ENCODE measurements around the gene PAX7. TPM values are rescaled to one million over a fixed set of nuclear protein-coding genes. Genes with fewer than 3 reads are reported as not detected.

PAX7 gene
- total and polyA plus RNA-seq, 2 donors (not counting 3 experiments of a cell fraction or from before 2014, with no cell fraction given): not detected

DNA sequence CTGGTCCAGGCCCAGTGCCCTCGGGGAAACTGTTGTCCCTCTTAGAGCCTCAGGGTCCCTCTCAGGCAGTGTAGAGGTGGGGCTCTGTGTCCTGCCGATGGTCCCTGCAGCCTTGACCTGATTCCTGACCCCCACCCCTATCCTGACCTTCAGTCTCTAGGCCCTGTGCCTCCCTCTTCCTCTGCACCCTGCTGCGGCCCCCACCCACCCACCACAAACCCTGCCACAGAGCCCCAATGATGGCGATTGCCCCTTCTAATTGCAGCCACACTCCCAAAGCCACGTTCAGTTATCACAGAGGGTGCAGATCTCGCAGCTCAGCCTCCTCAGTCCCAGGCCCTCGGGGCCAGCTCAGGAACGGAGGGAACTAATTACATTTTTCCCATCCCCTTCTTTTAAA, 99.7 kb downstream of the PAX7 start:
- H3K79me2 ChIP-seq (ENCODE audit: control insufficient read depth, insufficient read depth, low read length): no peaks in the 10 kb centered on the region
- DNase-seq (ENCODE audit: low read depth, low spot score): no peak
- ChIA-PET POLR2A (no interaction called here), CTCF (no interaction called here)
- no peak overlapping the region for H3K27ac ChIP-seq (ENCODE audit: insufficient read depth, low read depth, low read length)
- no peaks in the 10 kb centered on the region for H4K20me1 ChIP-seq (replicated peaks; ENCODE audit: control insufficient read depth, extremely low read depth, insufficient read depth, low read length)
- H3K27me3 ChIP-seq (ENCODE audit: control insufficient read depth in 2 of 2, insufficient read depth in 2 of 2, low read length in 2 of 2): no peaks in the 10 kb centered on the region
- dilution Hi-C loops (cut with MboI; ENCODE audit: extremely low pct_ligation_motif_present, low sequenced_read_pairs) (no loop called here), intact Hi-C loops (cut with micrococcal nuclease) (no loop called here)
- no peaks in the 10 kb centered on the region for H3K36me3 ChIP-seq (ENCODE audit: control insufficient read depth in 2 of 2, extremely low read depth in 1 of 2, insufficient read depth in 2 of 2, low read length in 2 of 2)
- no peak overlapping the region for H3K4me3 ChIP-seq (replicated peaks in 1 of 3; ENCODE audit: insufficient read depth in 1 of 3, low read depth in 1 of 3, low read length in 3 of 3)
- H2AFZ ChIP-seq (ENCODE audit: low read depth, low read length): no peak overlapping the region
- no peaks in the 10 kb centered on the region for H3K9me1 ChIP-seq (replicated peaks; ENCODE audit: control insufficient read depth, extremely low read depth, insufficient read depth, low read length)
- no peak overlapping the region for H3K4me2 ChIP-seq (ENCODE audit: insufficient read depth, low read length)
- TF ChIP-seq, protein P1, sequence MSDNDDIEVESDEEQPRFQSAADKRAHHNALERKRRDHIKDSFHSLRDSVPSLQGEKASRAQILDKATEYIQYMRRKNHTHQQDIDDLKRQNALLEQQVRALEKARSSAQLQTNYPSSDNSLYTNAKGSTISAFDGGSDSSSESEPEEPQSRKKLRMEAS (IDR thresholded peaks at IDR 0.05; ENCODE audit: insufficient read depth, insufficient read length): no peak
- TF ChIP-seq JUN (IDR thresholded peaks at IDR 0.05; ENCODE audit: borderline replicate concordance, insufficient read depth, insufficient read length, low read depth): no peak
- TF ChIP-seq FOS (IDR thresholded peaks at IDR 0.05; ENCODE audit: borderline replicate concordance, insufficient read depth, low read length): no peak
- TF ChIP-seq EZH2 (IDR thresholded peaks at IDR 0.05; ENCODE audit: borderline replicate concordance, low read depth, low read length, severe bottlenecking): no peak
- TF ChIP-seq, protein P2, sequence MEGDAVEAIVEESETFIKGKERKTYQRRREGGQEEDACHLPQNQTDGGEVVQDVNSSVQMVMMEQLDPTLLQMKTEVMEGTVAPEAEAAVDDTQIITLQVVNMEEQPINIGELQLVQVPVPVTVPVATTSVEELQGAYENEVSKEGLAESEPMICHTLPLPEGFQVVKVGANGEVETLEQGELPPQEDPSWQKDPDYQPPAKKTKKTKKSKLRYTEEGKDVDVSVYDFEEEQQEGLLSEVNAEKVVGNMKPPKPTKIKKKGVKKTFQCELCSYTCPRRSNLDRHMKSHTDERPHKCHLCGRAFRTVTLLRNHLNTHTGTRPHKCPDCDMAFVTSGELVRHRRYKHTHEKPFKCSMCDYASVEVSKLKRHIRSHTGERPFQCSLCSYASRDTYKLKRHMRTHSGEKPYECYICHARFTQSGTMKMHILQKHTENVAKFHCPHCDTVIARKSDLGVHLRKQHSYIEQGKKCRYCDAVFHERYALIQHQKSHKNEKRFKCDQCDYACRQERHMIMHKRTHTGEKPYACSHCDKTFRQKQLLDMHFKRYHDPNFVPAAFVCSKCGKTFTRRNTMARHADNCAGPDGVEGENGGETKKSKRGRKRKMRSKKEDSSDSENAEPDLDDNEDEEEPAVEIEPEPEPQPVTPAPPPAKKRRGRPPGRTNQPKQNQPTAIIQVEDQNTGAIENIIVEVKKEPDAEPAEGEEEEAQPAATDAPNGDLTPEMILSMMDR (IDR thresholded peaks at IDR 0.05; ENCODE audit: extremely low read depth in 1 of 2, insufficient read depth in 1 of 2, low read depth in 1 of 2, low read length in 2 of 2): no peak
- TF ChIP-seq MYC (IDR thresholded peaks at IDR 0.05; ENCODE audit: low read depth, low read length): no peak
- no peak for TF ChIP-seq POLR2AphosphoS5 (IDR thresholded peaks at IDR 0.05; ENCODE audit: insufficient read depth, low read depth, low read length)
- no peak for TF ChIP-seq POLR2A (IDR thresholded peaks at IDR 0.05; ENCODE audit: low read depth, low read length)
- no peak for TF ChIP-seq GATA2 (IDR thresholded peaks at IDR 0.05; ENCODE audit: insufficient read depth, insufficient read length, low read depth, low read length)
- no peak for FAIRE-seq
- no TSS peak for BruUV-seq (replicated peaks)
- no peak overlapping the region for H3K9ac ChIP-seq (replicated peaks; ENCODE audit: extremely low read depth, insufficient read depth, low read length)
- no peaks in the 10 kb centered on the region for H3K4me1 ChIP-seq (ENCODE audit: control insufficient read depth, extremely low read depth, insufficient read depth, low read length)
- no peaks in the 10 kb centered on the region for H3K9me3 ChIP-seq (replicated peaks; ENCODE audit: control insufficient read depth, insufficient read depth, low read length)
